ENCODE data around the gene LIX1L.
A peak's percentile ranks its signal among the peaks of the same experiment; 100 is the strongest.

Gene LIX1L

GRCh38 chr1:145974721-145975120 is 16.9 kb upstream of the LIX1L start:
- no peaks in the 10 kb centered on the region for H3K27me3 ChIP-seq (ENCODE audit: control insufficient read depth, insufficient read depth, low read length)
- no peak overlapping the region for H3K4me3 ChIP-seq (ENCODE audit: low read length)
- no peak overlapping the region for H3K4me2 ChIP-seq (ENCODE audit: low read length)
- peaks cover 3% of the 10 kb centered on the region for H3K36me3 ChIP-seq (ENCODE audit: insufficient read depth, low read length)
- H3K9me3 ChIP-seq (replicated peaks; ENCODE audit: low read length) = no peaks in the 10 kb centered on the region
- no peak overlapping the region for H3K9ac ChIP-seq (ENCODE audit: low read depth, low read length)
- H3K4me1 ChIP-seq (ENCODE audit: control insufficient read depth, insufficient read depth, low read length) = peaks cover 22% of the 10 kb centered on the region

DNA sequence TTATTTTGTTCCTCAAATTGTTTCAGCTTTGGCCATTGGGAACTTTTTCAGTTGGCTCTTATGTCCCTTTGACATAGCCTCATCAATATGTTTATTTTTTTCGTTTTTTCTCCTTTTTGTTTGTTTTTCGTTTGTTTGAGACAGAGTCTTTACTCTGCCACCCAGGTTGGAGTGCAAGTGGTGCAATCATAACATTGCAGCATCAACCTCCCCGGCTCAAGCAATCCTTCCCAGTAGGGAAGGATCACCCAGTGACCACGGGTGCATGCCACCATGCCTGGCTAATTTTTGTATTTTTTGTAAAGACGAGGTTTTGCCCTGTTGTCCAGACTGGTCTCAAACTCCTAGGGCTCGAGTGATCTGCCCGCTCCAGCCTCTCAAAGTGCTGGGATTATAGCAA is 14.8 kb upstream of the LIX1L start:
- Histone ChIP-seq H3K36me3 (ENCODE audit: insufficient read depth, low read length) (no peaks in the 10 kb centered on the region), H3K4me3 (ENCODE audit: low read length) (no peak overlapping the region), H3K27me3 (ENCODE audit: control insufficient read depth, insufficient read depth, low read length) (no peaks in the 10 kb centered on the region), H3K4me2 (ENCODE audit: low read length) (no peak overlapping the region), H3K9ac (ENCODE audit: low read depth, low read length) (no peak overlapping the region), H3K4me1 (ENCODE audit: control insufficient read depth, insufficient read depth, low read length) (peaks cover 3% of the 10 kb centered on the region), H3K9me3 (replicated peaks; ENCODE audit: low read length) (no peaks in the 10 kb centered on the region)

DNA sequence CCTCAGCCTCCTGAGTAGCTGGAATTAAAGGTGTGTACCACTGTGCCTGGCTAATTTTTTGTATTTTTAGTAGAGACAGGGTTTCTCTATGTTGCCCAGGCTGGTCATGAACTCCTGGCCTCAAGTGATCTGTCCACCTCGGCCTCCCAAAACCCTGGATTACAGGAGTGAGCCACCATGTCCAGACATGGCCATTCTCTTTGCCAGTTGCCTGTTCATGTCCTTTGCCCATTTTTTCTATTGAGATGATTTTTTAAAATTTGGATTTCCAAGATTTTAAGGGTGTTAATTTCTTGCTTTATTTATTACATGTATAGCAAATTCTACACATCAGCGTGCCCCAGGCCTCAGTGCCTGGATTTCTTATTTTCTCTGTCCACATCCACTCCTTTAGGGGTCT is 9.5 kb upstream of the LIX1L start:
- H3K36me3 ChIP-seq (ENCODE audit: insufficient read depth, low read length) = no peaks in the 10 kb centered on the region
- H3K4me2 ChIP-seq (ENCODE audit: low read length) = no peak overlapping the region
- H3K9me3 ChIP-seq (replicated peaks; ENCODE audit: low read length) = no peaks in the 10 kb centered on the region
- no peaks in the 10 kb centered on the region for H3K27me3 ChIP-seq (ENCODE audit: control insufficient read depth, insufficient read depth, low read length)
- H3K9ac ChIP-seq (ENCODE audit: low read depth, low read length) = no peak overlapping the region
- no peak overlapping the region for H3K4me3 ChIP-seq (ENCODE audit: low read length)
- H3K4me1 ChIP-seq (ENCODE audit: control insufficient read depth, insufficient read depth, low read length) = peaks cover 22% of the 10 kb centered on the region

DNA sequence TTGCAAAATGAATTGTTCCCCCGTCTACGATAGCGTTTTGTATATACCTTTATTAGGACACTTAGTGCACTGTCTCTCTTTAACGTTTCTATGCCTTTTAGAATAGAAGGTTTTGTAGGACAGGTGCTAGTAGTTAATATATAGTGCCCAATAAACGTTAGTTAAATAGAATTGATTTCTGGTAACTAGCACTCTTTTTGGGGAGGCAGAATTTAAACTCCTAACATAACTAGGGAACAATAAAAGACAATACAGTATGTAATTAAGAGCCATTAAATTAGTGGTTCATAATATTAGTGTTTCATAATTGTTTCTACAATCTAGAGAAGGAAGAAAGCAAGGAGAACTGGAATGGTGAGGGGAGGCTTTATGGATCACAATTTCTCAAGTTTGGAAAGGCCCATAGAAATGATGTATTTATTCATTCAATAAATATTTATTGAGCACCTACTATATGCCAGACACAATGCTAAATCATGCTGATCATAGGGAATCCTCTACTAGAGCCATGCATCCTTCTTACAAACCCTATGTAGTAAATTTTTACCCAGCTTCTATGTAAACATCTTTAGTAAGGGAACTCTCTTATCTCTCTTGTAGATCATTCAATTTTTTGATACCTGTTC is 7.4 kb upstream of the LIX1L start:
- Histone ChIP-seq H3K27me3 (ENCODE audit: control insufficient read depth, insufficient read depth, low read length) (no peaks in the 10 kb centered on the region), H3K36me3 (ENCODE audit: insufficient read depth, low read length) (no peaks in the 10 kb centered on the region), H3K4me1 (ENCODE audit: control insufficient read depth, insufficient read depth, low read length) (peaks cover 40% of the 10 kb centered on the region), H3K4me3 (ENCODE audit: low read length) (peak overlapping the region; percentile 85), H3K9ac (ENCODE audit: low read depth, low read length) (peak overlapping the region; percentile 83), H3K9me3 (replicated peaks; ENCODE audit: low read length) (no peaks in the 10 kb centered on the region), H3K4me2 (ENCODE audit: low read length) (peak overlapping the region; percentile 86)

GRCh38 chr1:145964328-145965118 is 6.7 kb upstream of the LIX1L start, which contains the start of the genes ANKRD34A and POLR3GL:
Gene ANKRD34A, minus strand, starts transcription at chr1:145964575. Its CDS starts 2,816 bp downstream, at chr1:145961759.
Gene POLR3GL, plus strand, starts transcription at chr1:145964690. Its CDS starts 10,176 bp downstream, at chr1:145974866.
- Histone ChIP-seq H3K4me2 (ENCODE audit: low read length) (peak within 1 kb of the TSS; percentile 86), H3K36me3 (ENCODE audit: insufficient read depth, low read length) (no peaks in the 10 kb centered on the region), H3K27me3 (ENCODE audit: control insufficient read depth, insufficient read depth, low read length) (no peaks in the 10 kb centered on the region), H3K4me1 (ENCODE audit: control insufficient read depth, insufficient read depth, low read length) (peaks cover 40% of the 10 kb centered on the region), H3K4me3 (ENCODE audit: low read length) (peak within 1 kb of the TSS; percentile 85), H3K9me3 (replicated peaks; ENCODE audit: low read length) (no peaks in the 10 kb centered on the region), H3K9ac (ENCODE audit: low read depth, low read length) (peak within 1 kb of the TSS; percentile 83)

DNA sequence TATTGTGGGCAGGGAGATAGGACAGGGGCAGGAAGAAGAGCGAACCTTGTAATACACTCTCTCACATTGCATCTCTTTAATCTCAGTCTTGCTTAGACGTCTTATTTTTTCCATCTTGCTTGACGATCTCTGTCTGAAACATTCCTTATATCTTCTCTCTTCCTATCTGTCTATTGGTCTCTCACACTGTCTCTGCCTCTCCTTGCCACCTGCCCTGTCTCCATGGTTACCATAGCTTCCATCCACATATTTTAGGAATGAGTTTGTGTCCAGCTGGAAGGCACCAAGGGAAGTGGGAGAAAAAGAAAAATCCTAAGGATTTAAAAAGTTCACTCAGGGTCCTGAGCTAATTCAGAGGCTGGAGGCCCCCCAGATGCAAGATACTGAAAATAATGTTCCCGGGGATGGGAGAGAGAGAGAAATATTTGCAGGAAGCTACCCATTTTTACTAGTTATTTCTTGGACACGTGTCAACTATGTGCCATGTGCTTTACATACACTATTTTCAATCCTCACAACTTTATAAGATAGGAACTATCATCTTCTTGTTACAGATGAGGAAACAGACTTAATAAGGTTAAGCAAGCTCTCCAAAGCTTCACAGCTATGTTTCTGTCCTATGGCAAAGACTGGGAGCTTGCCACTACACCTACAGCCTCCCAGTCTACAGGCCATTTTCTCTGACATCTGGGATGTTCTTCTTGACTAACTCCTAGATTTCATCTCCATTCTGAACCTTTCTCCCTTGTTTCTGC is 5.6 kb upstream of the LIX1L start:
- no peaks in the 10 kb centered on the region for H3K9me3 ChIP-seq (replicated peaks; ENCODE audit: low read length)
- H3K27me3 ChIP-seq (ENCODE audit: control insufficient read depth, insufficient read depth, low read length) = no peaks in the 10 kb centered on the region
- peak overlapping the region; percentile 83 for H3K9ac ChIP-seq (ENCODE audit: low read depth, low read length)
- H3K4me2 ChIP-seq (ENCODE audit: low read length) = peak overlapping the region; percentile 86
- peaks cover 42% of the 10 kb centered on the region for H3K4me1 ChIP-seq (ENCODE audit: control insufficient read depth, insufficient read depth, low read length)
- H3K36me3 ChIP-seq (ENCODE audit: insufficient read depth, low read length) = no peaks in the 10 kb centered on the region
- H3K4me3 ChIP-seq (ENCODE audit: low read length) = peak overlapping the region; percentile 85

GRCh38 chr1:145962157-145963102 is 4.6 kb upstream of the LIX1L start:
- Histone ChIP-seq H3K27me3 (ENCODE audit: control insufficient read depth, insufficient read depth, low read length) (no peaks in the 10 kb centered on the region), H3K36me3 (ENCODE audit: insufficient read depth, low read length) (no peaks in the 10 kb centered on the region), H3K4me3 (ENCODE audit: low read length) (peak overlapping the region; percentile 81), H3K9ac (ENCODE audit: low read depth, low read length) (peak overlapping the region; percentile 69), H3K4me1 (ENCODE audit: control insufficient read depth, insufficient read depth, low read length) (peaks cover 46% of the 10 kb centered on the region), H3K9me3 (replicated peaks; ENCODE audit: low read length) (no peaks in the 10 kb centered on the region), H3K4me2 (ENCODE audit: low read length) (peak overlapping the region; percentile 86)

GRCh38 chr1:145961425-145962156 is 3.8 kb upstream of the LIX1L start:
- Histone ChIP-seq H3K4me1 (ENCODE audit: control insufficient read depth, insufficient read depth, low read length) (peaks cover 47% of the 10 kb centered on the region), H3K36me3 (ENCODE audit: insufficient read depth, low read length) (no peaks in the 10 kb centered on the region), H3K4me3 (ENCODE audit: low read length) (peak overlapping the region; percentile 81)

DNA sequence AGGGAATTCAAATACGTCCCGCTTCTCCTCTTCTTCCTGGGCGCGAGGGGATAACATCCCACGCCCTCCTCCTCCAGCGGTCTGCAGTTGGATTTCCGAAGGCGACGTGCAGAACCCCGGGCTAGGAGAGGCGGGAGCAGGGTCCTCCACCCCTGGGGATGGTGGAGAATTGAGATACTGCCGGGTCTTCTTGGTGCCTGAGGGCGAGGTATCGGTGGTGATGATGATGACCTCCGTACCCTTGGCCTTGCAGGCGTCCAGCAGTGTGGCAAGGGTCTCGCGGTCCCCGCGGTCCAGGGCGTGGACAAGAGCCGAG is 3.2 kb upstream of the LIX1L start:
- H3K4me1 ChIP-seq (ENCODE audit: control insufficient read depth, insufficient read depth, low read length) = peaks cover 53% of the 10 kb centered on the region
- H3K9me3 ChIP-seq (replicated peaks; ENCODE audit: low read length) = no peaks in the 10 kb centered on the region
- H3K27me3 ChIP-seq (ENCODE audit: control insufficient read depth, insufficient read depth, low read length) = no peaks in the 10 kb centered on the region
- H3K36me3 ChIP-seq (ENCODE audit: insufficient read depth, low read length) = no peaks in the 10 kb centered on the region
- peak overlapping the region; percentile 69 for H3K9ac ChIP-seq (ENCODE audit: low read depth, low read length)
- H3K4me3 ChIP-seq (ENCODE audit: low read length) = peak overlapping the region; percentile 81
- H3K4me2 ChIP-seq (ENCODE audit: low read length) = peak overlapping the region; percentile 86

More at GRCh38 chr1:145961425-145962156, 3.8 kb upstream of the LIX1L start:
- H3K27me3 ChIP-seq (ENCODE audit: control insufficient read depth, insufficient read depth, low read length) = no peaks in the 10 kb centered on the region
- H3K4me2 ChIP-seq (ENCODE audit: low read length) = peak overlapping the region; percentile 86
- peak overlapping the region; percentile 69 for H3K9ac ChIP-seq (ENCODE audit: low read depth, low read length)
- no peaks in the 10 kb centered on the region for H3K9me3 ChIP-seq (replicated peaks; ENCODE audit: low read length)

GRCh38 chr1:145960468-145961108 is 2.8 kb upstream of the LIX1L start:
- peak overlapping the region; percentile 69 for H3K9ac ChIP-seq (ENCODE audit: low read depth, low read length)
- H3K36me3 ChIP-seq (ENCODE audit: insufficient read depth, low read length) = no peaks in the 10 kb centered on the region
- no peaks in the 10 kb centered on the region for H3K9me3 ChIP-seq (replicated peaks; ENCODE audit: low read length)
- H3K4me3 ChIP-seq (ENCODE audit: low read length) = peak overlapping the region; percentile 81
- H3K4me2 ChIP-seq (ENCODE audit: low read length) = peak overlapping the region; percentile 86
- H3K4me1 ChIP-seq (ENCODE audit: control insufficient read depth, insufficient read depth, low read length) = peaks cover 58% of the 10 kb centered on the region
- no peaks in the 10 kb centered on the region for H3K27me3 ChIP-seq (ENCODE audit: control insufficient read depth, insufficient read depth, low read length)
